GM12878 (cell line): ENCODE results near the gene TBC1D10A. TPM values are rescaled to one million over a fixed set of nuclear protein-coding genes. Genes with fewer than 3 reads are reported as not detected.

ENCODE experiments used
- ATAC-seq: fragments of 200-7000 bp; cut with Tn5 transposase; 3 replicates; pipeline ENCODE4 v1.9.1; 2020; ENCODE audit warnings: mild to moderate bottlenecking, moderate library complexity
- BruUV-seq: library from RNA; stranded (reverse); fragments of 400-500 nt; replicated peaks from 2 replicates; lab custom pipeline; 2021; lab: Mats Ljungman, UMichigan
- CTCF ChIA-PET: fragments of 300-600 bp; sonication (Branson Sonifier 250); formaldehyde crosslinking; extraction: SDS; loops from one replicate; lab custom pipeline; 2021; ENCODE audit warnings: inconsistent platforms; lab: Yijun Ruan, JAX
- POLR2A ChIA-PET: fragments of 350-600 bp; formaldehyde crosslinking; extraction: SDS; loops from one replicate; lab custom pipeline; 2021; ENCODE audit warnings: inconsistent platforms; lab: Charles Lee
- RAD21 ChIA-PET: fragments of 300-600 bp; sonication (Branson Sonifier 250); formaldehyde crosslinking; loops from one replicate; lab custom pipeline; 2023; ENCODE audit warnings: antibody characterized with exemption; ENCODE audit not compliant: unreplicated experiment; lab: Charles Lee
- SMC1A ChIA-PET: fragments of 300-600 bp; sonication (Branson Sonifier 250); formaldehyde crosslinking; loops from one replicate; lab custom pipeline; 2023; ENCODE audit not compliant: unreplicated experiment, uncharacterized antibody; lab: Charles Lee
- DNase-seq: peaks from one replicate; pipeline ENCODE4 v3.0.0-alpha.2; 2011; ENCODE audit warnings: low read depth, low spot score
- FAIRE-seq: peaks from 3 replicates; lab custom pipeline; 2011; peaks lifted over from hg19 to GRCh38; lab: Jason Lieb, UNC
- H2AFZ ChIP-seq: 2 replicates; pipeline ENCODE4 v1.6.0; 2011; ENCODE audit warnings: low read depth, low read length, control low read depth; ENCODE audit not compliant: control insufficient read depth
- H3K27ac ChIP-seq: 2 replicates; pipeline ENCODE4 v1.5.1; 2011; ENCODE audit warnings: control low read depth; ENCODE audit not compliant: control insufficient read depth, insufficient read depth
- H3K27me3 ChIP-seq, 2 experiments: replicated peaks in 1 of 2; 2 replicates each; pipeline versions ENCODE4 v1.6.0 to v1.6.1; 2011; ENCODE audit warnings: low read length in 1 of 2; ENCODE audit not compliant: control insufficient read depth in 2 of 2, insufficient read depth in 2 of 2
- H3K36me3 ChIP-seq, 2 experiments: 2 replicates each; pipeline ENCODE4 v1.5.1; 2011; ENCODE audit warnings: low read length in 1 of 2; ENCODE audit not compliant: control insufficient read depth in 2 of 2, insufficient read depth in 2 of 2
- H3K4me1 ChIP-seq: 2 replicates; pipeline ENCODE4 v1.6.1; 2011; ENCODE audit warnings: mild to moderate bottlenecking, low read length, moderate library complexity, mixed read lengths; ENCODE audit not compliant: control insufficient read depth, insufficient read depth
- H3K4me2 ChIP-seq: 2 replicates; pipeline ENCODE4 v1.6.0; 2011; ENCODE audit warnings: control low read depth; ENCODE audit not compliant: control insufficient read depth, insufficient read depth
- H3K4me3 ChIP-seq: fragments of 200-600 bp; sonication (generic); 2 replicates; pipeline ENCODE4 v1.5.1; 2016
- H3K79me2 ChIP-seq: 2 replicates; pipeline ENCODE4 v1.6.0; 2011; ENCODE audit warnings: low read length; ENCODE audit not compliant: control insufficient read depth, insufficient read depth
- H3K9ac ChIP-seq: 2 replicates; pipeline ENCODE4 v1.8.0; 2011; ENCODE audit warnings: low read length, control low read depth, mixed read lengths; ENCODE audit not compliant: control insufficient read depth, insufficient read depth
- H3K9me3 ChIP-seq: replicated peaks from 3 replicates; pipeline ENCODE4 v1.5.1; 2011; ENCODE audit warnings: mild to moderate bottlenecking, low read length; ENCODE audit not compliant: control insufficient read depth, insufficient read depth
- H4K20me1 ChIP-seq: 2 replicates; pipeline ENCODE4 v1.6.0; 2011; ENCODE audit not compliant: control insufficient read depth, insufficient read depth
- CUX1 ChIP-seq: IDR thresholded peaks from 2 replicates; pipeline ENCODE4 v1.6.1; 2012; ENCODE audit warnings: improper control_type of control experiment, low read depth, low read length; ENCODE audit not compliant: insufficient replicate concordance
- EP300 ChIP-seq, 2 experiments: fragments of 150-350 bp in 1 of 2; IDR thresholded peaks; 2 replicates each; pipeline ENCODE4 v1.6.1; 2011 to 2012; ENCODE audit warnings: low read depth in 2 of 2, low read length in 2 of 2, borderline replicate concordance in 1 of 2, improper control_type of control experiment in 1 of 2, inconsistent platforms in 1 of 2; ENCODE audit not compliant: control insufficient read depth in 1 of 2
- RB1 ChIP-seq: fragments of 450-650 bp; formaldehyde crosslinking; IDR thresholded peaks from 2 replicates; pipeline ENCODE4 v1.6.1; 2017; ENCODE audit warnings: mild to moderate bottlenecking, borderline replicate concordance
- SMAD5 ChIP-seq: IDR thresholded peaks from 2 replicates; pipeline ENCODE4 v1.6.1; 2016; ENCODE audit warnings: antibody characterized with exemption, low read depth
- STAT1 ChIP-seq: fragments of 450-650 bp; conservative IDR thresholded peaks from 2 replicates; pipeline ENCODE4 v1.6.1; 2014; ENCODE audit warnings: antibody characterized with exemption, mild to moderate bottlenecking
- SUPT20H ChIP-seq: IDR thresholded peaks from 2 replicates; pipeline ENCODE4 v1.6.1; 2011; ENCODE audit warnings: low read depth, mild to moderate bottlenecking, low read length, moderate library complexity, borderline replicate concordance; ENCODE audit not compliant: control insufficient read depth
- TARDBP ChIP-seq: IDR thresholded peaks from 2 replicates; pipeline ENCODE4 v1.6.1; 2016; ENCODE audit warnings: borderline replicate concordance
- WGBS: methylation state at CpG from one replicate; pipeline ENCODE4 v1.1.6; 2016; ENCODE audit warnings: low lambda C conversion rate; ENCODE audit not compliant: insufficient replicate concordance, insufficient coverage; ENCODE audit errors: missing lambda C conversion rate; 5-methylcytosine and 5-hydroxymethylcytosine counted together
- in situ Hi-C: fragments of 300-500 bp; cut with MboI; formaldehyde crosslinking; loops from 9 replicates; pipeline ENCODE4 v1.14.3; 2018; ENCODE audit warnings: mixed read lengths
- intact Hi-C: fragments of 100-400 bp; cut with micrococcal nuclease; formaldehyde crosslinking; loops from one replicate; pipeline ENCODE4 v1.14.2; 2022; ENCODE audit not compliant: unreplicated experiment
- polyA plus RNA-seq, 11 experiments: library from polyadenylated mRNA; depleted of rRNA in 4 of 11; unstranded in 6 of 11; stranded (reverse) in 5 of 11; fragments of >200 nt; fragmentation: Nextera tagmentation in 4 of 11; fragmentation: Illumina TruSeq in 1 of 11; extraction: Ambion mirVana in 4 of 11; extraction: Trizol in 1 of 11; gene quantifications; 1 replicate in 1 of 11; 2 replicates in 10 of 11; pipeline versions ENCODE4 v1.2.1 to v1.2.3, GENCODE V29; 2011 to 2016; ENCODE audit warnings: inconsistent platforms in 2 of 11, missing spikeins in 2 of 11, low read depth in 1 of 11
- total RNA-seq, 4 experiments: library from RNA; depleted of rRNA in 3 of 4; stranded (reverse); fragments of >200 nt in 3 of 4; fragmentation: Illumina TruSeq in 1 of 4; extraction: Trizol in 1 of 4; gene quantifications; 2 replicates each; pipeline versions ENCODE4 v1.2.1 to v1.2.3, GENCODE V29; 2013 to 2021

TBC1D10A gene
- total and polyA plus RNA-seq, 10 of the 15 experiments (the other 5 are each of a cell fraction or from before 2014, with no cell fraction given): 0.27 to 25.7 (median 15.3) TPM

GRCh38 chr22:30262112-30262511, 64.6 kb downstream of the TBC1D10A start (continued):
- no peak for TF ChIP-seq CUX1
- TF ChIP-seq STAT1: no peak
- TF ChIP-seq RB1: no peak
- TF ChIP-seq TARDBP: no peak
- TF ChIP-seq, all 136 proteins: peak for 0

GRCh38 chr22:30261134-30261533, 65.6 kb downstream of the TBC1D10A start:
- Histone ChIP-seq H3K9me3 (no peaks in the 10 kb centered on the region), H3K4me1 (peaks cover 4% of the 10 kb centered on the region; the same call in 1 of the 2 replicates), H3K36me3 (no peaks in the 10 kb centered on the region), H3K27ac (no peak overlapping the region), H3K4me3 (no peak overlapping the region), H3K4me2 (no peak overlapping the region), H4K20me1 (no peaks in the 10 kb centered on the region), H3K9ac (no peak overlapping the region), H2AFZ (no peak overlapping the region), H3K27me3 (no peaks in the 10 kb centered on the region), H3K79me2 (peaks cover 2% of the 10 kb centered on the region)
- BruUV-seq: no TSS peak
- FAIRE-seq (no peak), ATAC-seq (no peak), DNase-seq (no peak)
- ChIA-PET RAD21 (interaction anchor here (3.1 to 4.0 kb wide), 2 partner anchors 27 to 126 kb away, joined by 9 to 31 read pairs; partner anchors contain the start of genes CASTOR1 and RNF215), CTCF (interaction anchor here (0.8 to 3.1 kb wide), 8 partner anchors 23 to 155 kb away, joined by 3 to 21 read pairs (median 4); no protein-coding TSS in a partner anchor), POLR2A (interaction anchor here (0.6 kb wide), 1 partner anchor 124 kb away, joined by 4 read pairs; no protein-coding TSS in a partner anchor), SMC1A (interaction anchor here (0.8 to 1.3 kb wide), 4 partner anchors 27 to 153 kb away, joined by 3 to 4 read pairs (median 4); no protein-coding TSS in a partner anchor)
- intact Hi-C loops (no loop called here), in situ Hi-C loops (loop anchor here (5.0 kb wide), 1 partner anchor 154 kb away; no protein-coding TSS in a partner anchor)
- WGBS: 62% methylated on average over 8 of the region's 8 CpGs
- TF ChIP-seq SMAD5 (no peak), SUPT20H (no peak), EP300 (IDR thresholded peaks at IDR 0.05; ENCODE audit: borderline replicate concordance in 1 of 2, control insufficient read depth in 1 of 2, low read depth in 2 of 2, low read length in 2 of 2) (no peak), CUX1 (no peak)
